ENCODE results near the gene MYO5A. TPM values are rescaled to one million over a fixed set of nuclear protein-coding genes. Genes with fewer than 3 reads are reported as not detected.

MYO5A gene
- total RNA-seq, 1 experiment from 2014 or later: 21.8 TPM

GRCh38 chr15:52359722-52360121 is 169.0 kb downstream of the MYO5A start:
- Histone ChIP-seq H3K4me2 (ENCODE audit: insufficient read depth, insufficient read length, low read length) (no peak overlapping the region), H3K79me1 (ENCODE audit: insufficient read depth, low read depth, low read length, poor library complexity, severe bottlenecking) (no peaks in the 10 kb centered on the region), H4K91ac (ENCODE audit: insufficient read length, low read depth, low read length) (no peak overlapping the region), H4K5ac (ENCODE audit: insufficient read length, low read depth, low read length) (no peak overlapping the region), H2BK120ac (ENCODE audit: low read depth, low read length, poor library complexity, severe bottlenecking) (no peak overlapping the region), H2BK12ac (ENCODE audit: insufficient read length, low read depth, low read length) (no peak overlapping the region), H2BK15ac (ENCODE audit: low read depth, low read length) (no peak overlapping the region), H3K4me1 (ENCODE audit: insufficient read depth, low read length) (no peaks in the 10 kb centered on the region), H3K18ac (ENCODE audit: insufficient read length, low read depth, low read length) (no peak overlapping the region), H3K14ac (ENCODE audit: insufficient read depth, low read length) (no peak overlapping the region), H4K8ac (replicated peaks; ENCODE audit: insufficient read length, low read depth, low read length) (no peak overlapping the region), H3K9me3 (ENCODE audit: control insufficient read depth, low read depth, low read length) (no peaks in the 10 kb centered on the region), H4K20me1 (ENCODE audit: control insufficient read depth, insufficient read depth, insufficient read length) (no peaks in the 10 kb centered on the region), H2BK20ac (ENCODE audit: low read depth, low read length, poor library complexity, severe bottlenecking) (no peak overlapping the region), H3K9ac (ENCODE audit: extremely low read depth, insufficient read length, low read length) (no peak overlapping the region), H3K27ac (ENCODE audit: insufficient read length, low read depth, low read length) (no peak overlapping the region), H3K4ac (ENCODE audit: low read depth, low read length) (no peak overlapping the region), H2AK5ac (ENCODE audit: insufficient read length, low read length) (no peak overlapping the region), H3T11ph (ENCODE audit: low read length) (no peak overlapping the region), H2AFZ (ENCODE audit: low read length) (no peak overlapping the region), H3K23me2 (ENCODE audit: insufficient read length, low read depth, low read length, poor library complexity, severe bottlenecking) (no peaks in the 10 kb centered on the region), H2BK5ac (ENCODE audit: insufficient read length, low read length) (no peak overlapping the region), H3K27me3 (ENCODE audit: insufficient read depth, low read length) (no peaks in the 10 kb centered on the region), H3K79me2 (ENCODE audit: insufficient read depth, low read length) (no peaks in the 10 kb centered on the region), H3K56ac (ENCODE audit: insufficient read length, low read depth, low read length) (no peak overlapping the region), H3K23ac (ENCODE audit: insufficient read length, low read depth, low read length) (no peak overlapping the region)
- WGBS (ENCODE audit: extremely low coverage, insufficient read length, low lambda C conversion rate): no CpG with 5 or more reads among the region's 1 CpG
- Mint-ChIP-seq H3K27me3 (ENCODE audit: low read depth) (no peaks in the 10 kb centered on the region), H3K27ac (no peak overlapping the region), H3K4me1 (no peaks in the 10 kb centered on the region), H3K4me3 (no peak overlapping the region), H3K9me3 (no peaks in the 10 kb centered on the region), H3K36me3 (ENCODE audit: insufficient read depth in 1 of 3, low read depth in 3 of 3) (peaks cover 1 to 14% (median 14%) of the 10 kb centered on the region in 3 experiments; a peak in 5 of 7 replicates)
- no peak for DNase-seq
- no peak for TF ChIP-seq CTCF (conservative IDR thresholded peaks at IDR 0.05)
